Kidney glomerular epithelial cell (primary cell): ENCODE results near the gene DENND5A.
"Not testable (repeated sequence)": the region's sequence is repeated elsewhere in the genome, so short reads cannot be mapped to it uniquely, and the experiment has no call there.

Experiments
- DNase-seq: peaks from one replicate; lab custom pipeline; 2025; lab: John Stamatoyannopoulos, UW

DENND5A gene

GRCh38 chr11:9210922-9211320, 54.2 kb downstream of the DENND5A start:
- DNase-seq = no peak

- no peak for DNase-seq
Observed at GRCh38 chr11:9210224-9210921, 54.8 kb downstream of the DENND5A start.

- not testable (repeated sequence) for DNase-seq
Observed at GRCh38 chr11:9209604-9210003, 55.5 kb downstream of the DENND5A start.

GRCh38 chr11:9208726-9209501, 56.2 kb downstream of the DENND5A start:
- DNase-seq = no peak

- DNase-seq = no peak
Observed at GRCh38 chr11:9207229-9207628, 57.9 kb downstream of the DENND5A start.

- DNase-seq = no peak
Observed at GRCh38 chr11:9206496-9206895, 58.7 kb downstream of the DENND5A start.

GRCh38 chr11:9203691-9204311, 61.3 kb downstream of the DENND5A start:
- no peak for DNase-seq

GRCh38 chr11:9201372-9202162, 63.6 kb downstream of the DENND5A start:
- no peak for DNase-seq

- DNase-seq = no peak
Observed at GRCh38 chr11:9200471-9200870, 64.7 kb downstream of the DENND5A start.

GRCh38 chr11:9193316-9193715, 71.8 kb downstream of the DENND5A start:
- DNase-seq = no peak

GRCh38 chr11:9192561-9192960, 72.6 kb downstream of the DENND5A start:
- no peak for DNase-seq

- not testable (repeated sequence) for DNase-seq
Observed at GRCh38 chr11:9190326-9191016, 74.7 kb downstream of the DENND5A start.

GRCh38 chr11:9188860-9189259, 76.3 kb downstream of the DENND5A start:
- DNase-seq = not testable (repeated sequence)

- no peak for DNase-seq
Observed at GRCh38 chr11:9187616-9188015, 77.5 kb downstream of the DENND5A start.

- no peak for DNase-seq
Observed at GRCh38 chr11:9184516-9184915, 80.6 kb downstream of the DENND5A start.

- no peak for DNase-seq
Observed at GRCh38 chr11:9182180-9182871, 82.8 kb downstream of the DENND5A start.

GRCh38 chr11:9180784-9181183, 84.4 kb downstream of the DENND5A start:
- DNase-seq = no peak

GRCh38 chr11:9179141-9179540, 86.0 kb downstream of the DENND5A start:
- DNase-seq = no peak

GRCh38 chr11:9178716-9179115, 86.4 kb downstream of the DENND5A start:
- DNase-seq = no peak

- no peak for DNase-seq
Observed at GRCh38 chr11:9177438-9178091, 87.6 kb downstream of the DENND5A start.
